ENCODE data around the gene RNU6-1.

Gene RNU6-1

GRCh38 chr15:67832897-67833709 is 6.7 kb downstream of the RNU6-1 start:
- no peak for DNase-seq (ENCODE audit: low spot score)

DNA sequence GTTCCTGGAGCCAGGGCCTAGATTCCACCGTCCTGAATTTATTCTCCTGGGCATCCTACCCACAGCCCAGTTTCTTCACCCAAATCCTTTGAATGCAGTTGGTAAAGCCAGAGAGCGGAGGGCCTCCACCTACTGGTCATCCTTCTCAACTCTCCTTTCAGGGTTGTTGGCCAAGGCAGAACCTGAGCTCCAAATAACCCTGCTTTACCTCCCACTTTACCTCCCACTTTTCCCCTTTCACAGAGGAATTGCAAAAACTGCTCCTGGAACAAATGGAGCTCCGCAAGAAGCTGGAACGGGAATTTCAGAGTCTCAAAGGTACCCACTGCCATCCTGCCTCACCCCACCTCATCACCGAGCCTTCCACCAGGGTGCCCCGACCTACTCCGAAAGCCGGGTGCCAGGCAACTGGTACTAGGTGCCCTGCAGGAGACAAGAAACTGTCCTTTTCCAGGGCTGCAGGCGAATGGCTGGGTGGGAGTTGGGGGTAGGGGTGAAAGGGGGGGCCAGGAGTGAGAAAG is 7.8 kb downstream of the RNU6-1 start:
- DNase-seq (ENCODE audit: low spot score) = no peak

GRCh38 chr15:67831363-67831762 is 8.5 kb downstream of the RNU6-1 start:
- DNase-seq (ENCODE audit: low spot score) = no peak

DNA sequence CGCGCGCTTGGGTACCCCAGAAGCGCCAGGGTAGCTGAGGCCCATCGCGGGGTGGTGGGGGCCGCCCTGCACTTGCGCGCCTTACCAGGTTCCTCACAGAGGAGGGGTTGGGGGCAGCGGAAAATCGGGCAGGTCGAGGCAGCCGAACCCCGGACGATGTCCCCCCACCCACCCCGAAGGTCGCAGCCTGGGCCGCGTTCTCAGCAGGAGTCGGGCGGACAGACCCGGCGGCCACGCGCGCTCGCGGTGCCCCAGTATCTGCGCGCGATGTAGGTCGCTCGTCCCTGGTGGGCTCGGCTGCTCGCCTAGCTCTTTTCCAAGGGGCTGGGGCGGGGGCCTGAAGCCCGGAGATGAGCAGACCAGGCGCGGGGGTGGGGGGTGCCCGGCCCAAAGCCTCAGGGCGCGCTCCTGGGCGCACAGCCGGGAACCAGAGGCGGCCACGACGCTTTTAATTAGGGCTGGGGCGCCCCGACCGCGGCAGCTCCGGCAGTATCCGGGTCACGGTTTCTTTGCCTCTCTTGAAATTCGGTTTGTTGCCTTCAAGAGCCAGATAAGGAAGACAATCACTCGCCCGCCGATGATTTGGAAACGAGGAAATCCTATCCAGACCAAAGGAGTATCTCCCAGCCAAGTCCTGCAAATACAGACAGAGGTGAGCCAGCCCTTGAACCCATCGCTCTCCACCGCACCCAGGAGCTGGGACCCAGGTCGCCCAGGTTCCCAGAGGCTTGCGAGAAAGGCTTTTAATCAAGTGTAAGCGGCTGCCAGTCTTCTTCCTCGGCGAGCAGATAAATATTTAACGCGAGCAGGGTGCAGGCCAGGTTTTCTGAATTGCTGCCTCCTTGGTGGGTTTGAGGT is 10.0 kb downstream of the RNU6-1 start:
- DNase-seq (ENCODE audit: low spot score) = no peak

DNA sequence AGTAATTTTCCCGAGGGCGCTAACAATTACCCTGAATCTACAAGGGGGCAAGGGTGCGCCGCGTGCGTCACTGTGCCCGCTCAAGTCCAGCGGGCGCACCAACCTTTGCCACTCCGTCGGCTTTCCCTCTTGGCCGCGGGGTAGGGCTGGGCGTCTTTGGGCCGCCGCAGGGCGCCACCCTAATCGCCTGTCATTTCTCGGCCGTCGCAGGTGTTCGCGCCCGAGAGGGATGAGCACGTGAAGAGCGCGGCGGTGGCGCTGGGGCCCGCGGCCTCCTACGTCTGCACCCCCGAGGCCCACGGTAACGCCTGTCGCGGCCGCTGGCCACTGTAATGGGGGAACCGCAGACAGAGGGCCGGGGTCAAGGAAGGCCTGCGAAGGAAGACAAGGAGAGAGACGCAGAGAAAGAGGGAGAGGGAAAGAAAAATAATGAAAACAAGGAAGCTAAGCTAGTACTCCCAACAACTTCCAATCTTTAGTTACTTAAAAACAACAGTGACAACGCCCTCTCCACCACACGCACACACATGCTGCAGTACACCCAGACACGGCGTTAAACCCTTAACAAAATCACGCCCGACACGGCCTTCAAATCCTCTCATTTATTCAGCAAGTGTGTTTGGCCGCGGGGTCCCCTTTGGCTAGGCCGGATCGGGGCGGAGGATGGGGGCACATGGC is 10.7 kb downstream of the RNU6-1 start:
- no peak for DNase-seq (ENCODE audit: low spot score)

GRCh38 chr15:67828278-67828968 is 11.4 kb downstream of the RNU6-1 start:
- DNase-seq (ENCODE audit: low spot score) = no peak

DNA sequence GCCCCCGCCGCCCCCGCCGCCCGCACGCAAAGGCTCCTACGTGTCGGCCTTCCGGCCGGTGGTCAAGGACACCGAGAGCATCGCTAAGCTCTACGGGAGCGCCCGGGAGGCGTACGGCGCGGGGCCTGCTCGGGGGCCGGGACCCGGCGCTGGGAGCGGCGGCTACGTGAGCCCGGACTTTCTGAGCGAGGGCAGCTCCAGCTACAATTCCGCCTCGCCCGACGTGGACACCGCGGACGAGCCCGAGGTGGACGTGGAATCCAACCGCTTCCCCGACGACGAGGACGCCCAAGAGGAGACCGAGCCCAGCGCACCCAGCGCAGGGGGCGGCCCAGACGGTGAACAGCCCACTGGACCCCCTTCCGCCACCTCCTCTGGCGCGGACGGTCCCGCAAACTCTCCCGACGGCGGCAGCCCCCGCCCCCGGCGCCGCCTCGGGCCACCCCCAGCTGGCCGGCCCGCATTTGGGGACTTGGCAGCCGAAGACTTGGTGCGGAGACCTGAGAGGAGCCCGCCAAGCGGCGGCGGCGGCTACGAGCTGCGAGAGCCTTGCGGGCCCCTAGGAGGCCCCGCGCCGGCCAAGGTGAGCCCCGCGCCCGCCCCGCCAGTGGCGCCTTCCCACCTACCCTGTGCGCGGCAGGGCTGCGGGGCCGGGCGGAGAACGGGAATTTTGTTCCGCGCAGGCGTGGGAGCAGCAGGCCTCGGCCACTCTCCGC is 12.1 kb downstream of the RNU6-1 start:
- no peak for DNase-seq (ENCODE audit: low spot score)

DNA sequence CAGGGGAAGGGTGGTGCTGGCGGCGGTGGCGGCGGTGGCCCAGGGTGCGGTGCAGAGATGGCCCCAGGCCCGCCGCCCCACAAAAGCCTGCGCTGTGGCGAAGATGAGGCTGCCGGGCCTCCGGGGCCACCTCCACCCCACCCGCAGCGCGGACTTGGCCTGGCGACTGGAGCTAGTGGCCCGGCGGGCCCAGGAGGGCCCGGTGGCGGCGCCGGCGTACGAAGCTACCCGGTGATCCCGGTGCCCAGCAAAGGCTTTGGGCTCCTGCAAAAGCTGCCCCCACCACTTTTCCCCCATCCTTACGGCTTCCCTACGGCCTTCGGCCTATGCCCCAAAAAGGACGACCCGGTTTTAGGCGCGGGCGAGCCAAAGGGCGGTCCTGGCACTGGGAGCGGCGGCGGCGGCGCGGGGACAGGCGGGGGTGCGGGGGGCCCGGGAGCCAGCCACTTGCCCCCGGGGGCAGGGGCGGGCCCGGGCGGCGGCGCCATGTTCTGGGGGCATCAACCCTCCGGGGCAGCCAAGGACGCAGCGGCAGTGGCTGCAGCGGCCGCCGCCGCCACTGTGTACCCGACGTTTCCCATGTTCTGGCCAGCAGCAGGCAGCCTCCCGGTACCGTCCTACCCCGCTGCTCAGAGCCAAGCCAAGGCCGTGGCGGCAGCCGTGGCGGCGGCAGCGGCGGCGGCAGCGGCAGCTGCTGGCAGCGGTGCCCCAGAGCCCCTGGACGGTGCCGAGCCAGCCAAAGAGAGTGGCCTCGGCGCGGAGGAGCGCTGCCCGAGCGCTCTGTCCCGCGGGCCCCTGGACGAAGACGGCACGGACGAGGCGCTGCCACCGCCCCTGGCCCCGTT is 12.9 kb downstream of the RNU6-1 start:
- DNase-seq (ENCODE audit: low spot score) = no peak

DNA sequence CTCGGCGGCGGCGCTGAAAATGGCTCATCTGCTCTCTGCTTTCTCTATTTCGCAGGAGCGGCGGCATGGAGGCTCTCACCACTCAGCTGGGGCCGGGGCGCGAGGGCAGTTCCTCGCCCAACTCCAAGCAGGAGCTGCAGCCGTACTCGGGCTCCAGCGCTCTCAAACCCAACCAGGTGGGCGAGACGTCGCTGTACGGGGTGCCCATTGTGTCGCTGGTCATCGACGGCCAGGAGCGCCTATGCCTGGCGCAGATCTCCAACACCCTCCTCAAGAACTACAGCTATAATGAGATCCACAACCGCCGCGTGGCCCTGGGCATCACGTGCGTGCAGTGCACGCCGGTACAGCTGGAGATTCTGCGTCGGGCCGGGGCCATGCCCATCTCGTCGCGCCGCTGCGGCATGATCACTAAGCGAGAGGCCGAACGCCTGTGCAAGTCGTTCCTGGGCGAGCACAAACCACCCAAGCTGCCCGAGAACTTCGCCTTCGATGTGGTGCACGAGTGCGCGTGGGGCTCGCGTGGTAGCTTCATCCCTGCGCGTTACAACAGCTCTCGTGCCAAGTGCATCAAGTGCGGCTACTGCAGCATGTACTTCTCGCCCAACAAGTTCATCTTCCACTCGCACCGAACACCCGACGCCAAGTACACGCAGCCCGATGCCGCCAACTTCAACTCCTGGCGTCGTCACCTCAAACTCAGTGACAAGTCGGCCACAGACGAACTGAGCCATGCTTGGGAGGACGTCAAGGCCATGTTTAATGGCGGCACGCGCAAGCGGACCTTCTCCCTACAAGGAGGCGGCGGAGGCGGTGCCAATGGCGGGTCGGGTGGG is 13.7 kb downstream of the RNU6-1 start:
- DNase-seq (ENCODE audit: low spot score) = no peak

- no peak for DNase-seq (ENCODE audit: low spot score)
Observed at GRCh38 chr15:67824976-67825880, 14.6 kb downstream of the RNU6-1 start, which contains the start of gene SKOR1. Gene SKOR1 (plus strand): TSS chr15:67825509. CDS start chr15:67825603, 94 bp downstream.

DNA sequence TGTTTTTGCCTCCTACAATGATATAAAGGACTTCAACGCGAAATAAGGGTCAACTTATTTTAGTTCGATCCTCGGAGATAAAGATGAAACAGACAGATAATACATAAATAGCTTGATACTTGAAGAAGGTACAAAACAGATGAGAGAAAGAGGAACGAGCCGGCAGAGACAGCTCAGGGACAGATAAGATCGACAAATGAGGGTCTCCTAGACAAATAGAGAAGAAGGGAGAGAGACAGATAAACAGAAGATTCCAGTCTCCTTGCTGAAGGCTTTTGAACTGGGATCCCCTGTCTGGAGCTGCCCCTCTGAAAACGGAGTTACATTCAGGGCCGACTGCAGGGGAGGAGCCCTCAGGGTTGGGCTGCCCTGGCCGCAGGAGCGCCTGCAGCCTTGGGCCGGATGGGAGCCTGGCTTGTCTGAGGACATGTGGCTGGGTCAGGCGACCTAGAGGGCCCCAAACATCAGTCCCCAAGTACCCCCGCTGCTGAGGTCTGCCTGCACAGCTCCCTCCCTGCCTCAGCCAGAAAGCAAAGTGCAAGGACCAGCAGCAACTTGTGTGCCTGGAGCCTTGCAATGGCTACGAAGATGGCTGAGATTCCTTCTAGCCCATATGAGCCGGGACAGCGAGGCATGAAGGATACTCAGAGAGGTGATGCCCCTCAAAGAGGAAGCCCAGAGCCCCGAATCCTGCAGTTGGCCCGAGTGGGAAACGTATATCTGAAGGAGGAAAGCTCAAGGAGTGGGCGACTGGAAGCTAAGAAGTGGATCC is 15.5 kb downstream of the RNU6-1 start:
- DNase-seq (ENCODE audit: low spot score) = no peak

GRCh38 chr15:67823314-67824196 is 16.3 kb downstream of the RNU6-1 start:
- no peak for DNase-seq (ENCODE audit: low spot score)

DNA sequence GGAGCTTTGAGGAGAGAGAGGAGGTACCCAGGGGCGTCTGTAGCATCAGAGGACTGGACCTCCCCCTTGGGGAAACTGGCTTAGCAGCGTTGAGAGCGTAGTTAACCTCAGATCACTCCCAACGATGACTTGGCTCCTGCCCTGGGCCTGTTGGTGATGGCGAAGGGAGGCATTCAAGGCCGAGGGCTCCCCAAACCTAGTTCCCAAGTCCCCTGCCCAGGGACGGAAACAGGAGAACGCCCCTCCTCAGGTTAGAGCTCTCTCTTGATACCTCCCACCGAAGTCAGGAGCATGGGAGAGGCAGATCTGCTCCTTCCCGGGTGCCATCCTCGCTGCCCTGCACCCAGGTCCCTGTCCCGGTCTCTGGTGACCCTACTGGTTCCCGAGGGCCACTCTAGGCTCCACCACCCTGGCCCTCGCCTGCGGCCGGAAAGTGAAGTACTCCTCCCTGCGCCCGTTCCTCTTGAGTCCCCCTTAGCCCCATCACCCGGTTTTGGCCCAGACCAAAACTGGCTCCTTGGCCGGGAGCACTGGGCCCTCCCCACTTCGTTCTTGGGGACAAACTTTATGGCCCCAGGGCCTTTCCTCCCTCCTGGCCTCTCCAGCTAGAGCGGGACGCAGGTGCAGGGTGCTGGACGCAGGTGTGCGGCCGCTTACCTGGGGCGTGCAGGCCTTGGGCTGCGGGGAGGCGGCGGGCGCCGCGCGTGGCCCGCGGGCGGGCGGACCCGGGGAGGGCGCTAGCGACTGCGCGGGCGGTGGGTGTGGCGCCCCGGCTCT is 17.1 kb downstream of the RNU6-1 start:
- no peak for DNase-seq (ENCODE audit: low spot score)

DNA sequence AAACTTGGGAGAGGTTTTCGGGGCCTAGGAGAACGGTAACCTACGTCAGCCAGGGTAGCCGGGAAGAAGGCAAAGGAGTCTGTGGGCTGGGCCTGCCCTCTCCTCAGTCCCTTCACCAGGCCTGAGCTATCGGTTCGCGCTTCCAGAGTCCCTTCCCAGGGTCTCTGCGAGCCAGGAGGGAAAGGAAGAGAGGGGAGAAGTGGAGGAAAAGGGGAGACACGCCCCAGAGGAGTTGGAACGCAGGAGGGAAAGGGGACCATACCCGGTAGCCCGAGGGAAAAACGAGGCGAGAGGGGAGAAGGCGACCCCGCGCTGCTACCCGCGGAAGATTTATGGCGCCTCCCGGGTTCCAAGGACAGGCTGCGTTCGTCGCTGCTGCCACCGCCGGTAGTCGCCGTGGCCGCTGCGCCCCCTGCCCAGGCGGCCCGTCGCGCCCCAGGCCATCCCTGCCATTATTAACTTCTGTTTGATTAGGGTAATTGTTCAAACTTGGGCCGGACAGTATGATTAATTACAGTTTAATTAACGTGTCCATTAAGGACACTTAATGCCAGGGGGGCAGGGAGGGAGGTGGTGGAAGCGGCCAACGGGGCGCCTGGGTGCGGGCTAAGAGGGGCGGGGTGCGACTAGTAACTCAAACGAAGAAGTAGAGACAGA is 17.9 kb downstream of the RNU6-1 start:
- no peak for DNase-seq (ENCODE audit: low spot score)

Data from globus pallidus (tissue), 1 donor.